Keratinocyte (primary cell): ENCODE measurements around the gene ABCC4. TPM values are rescaled to one million over a fixed set of nuclear protein-coding genes. Genes with fewer than 3 reads are reported as not detected.

Experiments used
- DNase-seq: peaks from one replicate; pipeline ENCODE4 v3.0.0-alpha.2; 2011; ENCODE audit warnings: low read depth, missing footprints, low spot score
- FAIRE-seq: peaks from 2 replicates; lab custom pipeline; 2011; peaks lifted over from hg19 to GRCh38; lab: Jason Lieb, UNC
- H2AFZ ChIP-seq: 2 replicates; pipeline ENCODE4 v1.6.0; 2012; ENCODE audit warnings: low read length, control low read depth, inconsistent platforms; ENCODE audit not compliant: control insufficient read depth
- H3K27ac ChIP-seq: 2 replicates; pipeline ENCODE4 v1.5.1; 2011; ENCODE audit warnings: low read length; ENCODE audit not compliant: control insufficient read depth, insufficient read depth
- H3K27me3 ChIP-seq: 3 replicates; pipeline ENCODE4 v1.6.0; 2011; ENCODE audit warnings: low read length; ENCODE audit not compliant: control insufficient read depth, insufficient read depth; ENCODE audit errors: extremely low read depth
- H3K36me3 ChIP-seq, 2 experiments: 2 replicates in 1 of 2; 3 replicates in 1 of 2; pipeline ENCODE4 v1.5.1; 2011; ENCODE audit warnings: low read length in 2 of 2, mild to moderate bottlenecking in 1 of 2; ENCODE audit not compliant: control insufficient read depth in 2 of 2, insufficient read depth in 2 of 2; ENCODE audit errors: extremely low read depth in 1 of 2
- H3K4me1 ChIP-seq: 3 replicates; pipeline ENCODE4 v1.5.1; 2011; ENCODE audit warnings: low read length; ENCODE audit not compliant: control insufficient read depth, insufficient read depth; ENCODE audit errors: extremely low read depth
- H3K4me2 ChIP-seq: 3 replicates; pipeline ENCODE4 v1.6.0; 2011; ENCODE audit warnings: low read depth, low read length; ENCODE audit not compliant: control insufficient read depth, insufficient read depth; ENCODE audit errors: extremely low read depth
- H3K4me3 ChIP-seq, 3 experiments: fragments of 200-600 bp in 1 of 3; sonication (generic) in 1 of 3; 2 replicates in 2 of 3; 3 replicates in 1 of 3; pipeline ENCODE4 v1.5.1; 2011 to 2016; ENCODE audit warnings: low read length in 3 of 3, mild to moderate bottlenecking in 3 of 3, control low read depth in 2 of 3, inconsistent platforms in 1 of 3, low read depth in 1 of 3, mixed read lengths in 1 of 3, mixed run types in 1 of 3, moderate library complexity in 1 of 3; ENCODE audit not compliant: control insufficient read depth in 2 of 3, insufficient read depth in 2 of 3; ENCODE audit errors: extremely low read depth in 1 of 3
- H3K79me2 ChIP-seq: 2 replicates; pipeline ENCODE4 v1.6.0; 2012; ENCODE audit warnings: low read length; ENCODE audit not compliant: control insufficient read depth, insufficient read depth
- H3K9ac ChIP-seq: 3 replicates; pipeline ENCODE4 v1.6.0; 2011; ENCODE audit warnings: low read length; ENCODE audit not compliant: control insufficient read depth, insufficient read depth; ENCODE audit errors: extremely low read depth
- H3K9me1 ChIP-seq: 3 replicates; pipeline ENCODE4 v1.6.0; 2011; ENCODE audit warnings: low read length; ENCODE audit not compliant: control insufficient read depth, insufficient read depth; ENCODE audit errors: extremely low read depth
- H3K9me3 ChIP-seq: 2 replicates; pipeline ENCODE4 v1.5.1; 2012; ENCODE audit warnings: low read depth, low read length; ENCODE audit not compliant: control insufficient read depth
- H4K20me1 ChIP-seq: 3 replicates; pipeline ENCODE4 v1.6.0; 2011; ENCODE audit warnings: low read length; ENCODE audit not compliant: control insufficient read depth, insufficient read depth; ENCODE audit errors: extremely low read depth
- CTCF ChIP-seq, 3 experiments: IDR thresholded peaks in 1 of 3; conservative IDR thresholded peaks in 1 of 3; optimal IDR thresholded peaks in 1 of 3; 2 replicates in 2 of 3; 3 replicates in 1 of 3; pipeline versions ENCODE3 to v1.5.1; 2011; ENCODE audit warnings: low read length in 3 of 3, mild to moderate bottlenecking in 3 of 3, moderate library complexity in 2 of 3, control low read depth in 1 of 3, inconsistent platforms in 1 of 3; ENCODE audit not compliant: insufficient read depth in 2 of 3; ENCODE audit errors: extremely low read depth in 1 of 3
- EZH2 ChIP-seq: IDR thresholded peaks from one replicate; pipeline ENCODE4 v1.6.1; 2012; ENCODE audit warnings: inconsistent platforms, mild to moderate bottlenecking, low read length, moderate library complexity
- dilution Hi-C: fragments of 300-500 bp; cut with MboI; formaldehyde crosslinking; loops from one replicate; pipeline ENCODE4 v1.7.0; 2020; ENCODE audit warnings: low sequenced_read_pairs; ENCODE audit not compliant: extremely low pct_ligation_motif_present
- polyA plus RNA-seq, 5 experiments: library from polyadenylated mRNA; depleted of rRNA in 3 of 5; stranded (reverse) in 3 of 5; stranded (forward) in 1 of 5; unstranded in 1 of 5; fragments of >200 nt; gene quantifications; 1 replicate in 1 of 5; 2 replicates in 3 of 5; 3 replicates in 1 of 5; pipeline versions ENCODE4 v1.2.1 to v1.2.3, GENCODE V29; 2011 to 2012; ENCODE audit warnings: missing spikeins in 2 of 5, low read depth in 1 of 5, low replicate concordance in 1 of 5

ABCC4 gene
- polyA plus RNA-seq, 1 donor (not counting 4 experiments of a cell fraction or from before 2014, with no cell fraction given) = 13.8 TPM

DNA sequence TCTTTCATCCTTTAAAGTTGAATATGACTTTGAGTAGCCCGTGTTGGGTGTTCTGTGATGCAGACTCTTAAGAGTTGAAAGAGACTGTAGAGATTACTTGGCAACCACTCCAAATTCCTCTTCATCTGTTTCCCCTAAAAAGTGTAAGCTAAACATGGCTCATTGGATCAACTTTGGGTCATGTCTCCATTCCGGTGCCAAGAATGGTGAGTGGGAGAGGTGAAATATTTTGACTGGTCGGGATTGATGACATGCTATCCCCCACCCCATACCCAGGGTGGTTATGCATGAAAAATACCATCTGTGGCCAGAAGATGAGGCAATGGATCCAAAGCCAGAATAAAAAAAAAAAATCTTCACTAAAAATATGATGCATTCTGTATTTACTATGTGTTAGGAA, 307.6 kb downstream of the ABCC4 start:
- Histone ChIP-seq H4K20me1 (no peaks in the 10 kb centered on the region), H3K79me2 (no peaks in the 10 kb centered on the region), H3K9me3 (no peaks in the 10 kb centered on the region), H3K9me1 (no peaks in the 10 kb centered on the region), H3K36me3 (no peaks in the 10 kb centered on the region), H3K9ac (no peak overlapping the region), H3K4me2 (no peak overlapping the region), H3K27me3 (no peaks in the 10 kb centered on the region), H2AFZ (no peak overlapping the region), H3K27ac (no peak overlapping the region), H3K4me1 (no peaks in the 10 kb centered on the region), H3K4me3 (no peak overlapping the region)
- DNase-seq (no peak), FAIRE-seq (no peak)
- TF ChIP-seq EZH2 = no peak
- TF ChIP-seq CTCF (optimal IDR thresholded peaks at IDR 0.05 in 1 of 3, IDR thresholded peaks at IDR 0.05 in 1 of 3, conservative IDR thresholded peaks at IDR 0.05 in 1 of 3; ENCODE audit: extremely low read depth in 1 of 3, insufficient read depth in 2 of 3, low read length in 3 of 3) = no peak
- dilution Hi-C loops = no loop called here

DNA sequence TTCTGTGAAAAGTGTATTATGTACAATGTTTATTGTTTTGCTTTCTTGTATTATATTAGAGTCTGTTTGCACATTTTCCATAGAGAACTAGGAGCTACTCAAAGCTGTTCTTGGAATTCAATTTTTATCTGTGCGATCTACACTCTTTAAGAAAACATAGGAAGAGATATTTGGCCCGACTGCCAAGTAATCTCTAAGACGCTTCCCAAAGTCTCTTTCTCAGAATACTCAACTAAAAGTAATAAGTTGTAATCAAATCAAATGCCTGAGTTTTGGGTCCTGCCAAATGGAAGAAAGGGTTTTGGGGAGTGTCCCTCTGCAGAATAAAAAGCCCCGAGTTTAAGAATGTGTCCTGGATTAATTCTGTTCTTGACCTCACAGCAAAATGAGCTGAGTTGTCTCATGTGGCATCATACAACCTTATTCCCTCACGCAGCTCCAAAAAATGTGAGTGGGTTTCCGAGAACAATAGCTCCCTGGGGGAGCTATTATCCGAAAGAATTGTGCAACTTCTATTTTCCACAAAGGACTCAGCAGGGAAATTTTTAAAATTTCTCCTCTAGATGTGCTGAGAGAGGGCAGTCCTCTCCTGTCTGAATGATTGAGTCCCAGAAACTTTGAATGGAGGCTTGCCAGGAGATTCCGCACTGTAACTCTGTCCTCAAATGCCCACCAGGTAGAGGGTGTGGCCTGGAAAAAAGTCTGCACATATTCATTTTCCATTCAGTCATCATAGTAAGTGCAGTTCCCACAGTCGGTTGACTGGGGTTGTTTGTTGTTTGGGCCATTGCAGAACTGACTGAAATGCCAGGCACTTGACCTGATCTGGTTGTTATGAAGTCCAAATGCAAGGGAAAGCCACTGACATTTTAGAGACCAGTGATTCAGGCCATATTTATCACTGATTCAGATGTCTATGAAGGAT, 309.0 kb downstream of the ABCC4 start:
- H2AFZ ChIP-seq = no peak overlapping the region
- H3K9me1 ChIP-seq = no peaks in the 10 kb centered on the region
- H4K20me1 ChIP-seq = no peaks in the 10 kb centered on the region
- H3K27ac ChIP-seq = no peak overlapping the region
- H3K79me2 ChIP-seq = no peaks in the 10 kb centered on the region
- dilution Hi-C loops = no loop called here
- H3K27me3 ChIP-seq = no peaks in the 10 kb centered on the region
- no peak overlapping the region for H3K4me3 ChIP-seq
- H3K4me1 ChIP-seq = no peaks in the 10 kb centered on the region
- no peak overlapping the region for H3K9ac ChIP-seq
- H3K36me3 ChIP-seq = no peaks in the 10 kb centered on the region
- no peak for TF ChIP-seq CTCF (optimal IDR thresholded peaks at IDR 0.05 in 1 of 3, IDR thresholded peaks at IDR 0.05 in 1 of 3, conservative IDR thresholded peaks at IDR 0.05 in 1 of 3; ENCODE audit: extremely low read depth in 1 of 3, insufficient read depth in 2 of 3, low read length in 3 of 3)
- no peak for TF ChIP-seq EZH2
- no peaks in the 10 kb centered on the region for H3K9me3 ChIP-seq
- FAIRE-seq (no peak), DNase-seq (no peak)
- no peak overlapping the region for H3K4me2 ChIP-seq
